Stimulated activated CD8-positive, alpha-beta memory T cell treated with anti-CD3 and anti-CD28 coated beads, Interleukin-15, amount 100 ng/mL, for 1 hour (primary cell): ENCODE measurements around the gene STARD10.

Experiments used
- DNase-seq: peaks from one replicate; pipeline ENCODE4 v3.0.0-alpha.2; 2020; ENCODE audit warnings: low read depth

STARD10 gene

DNA sequence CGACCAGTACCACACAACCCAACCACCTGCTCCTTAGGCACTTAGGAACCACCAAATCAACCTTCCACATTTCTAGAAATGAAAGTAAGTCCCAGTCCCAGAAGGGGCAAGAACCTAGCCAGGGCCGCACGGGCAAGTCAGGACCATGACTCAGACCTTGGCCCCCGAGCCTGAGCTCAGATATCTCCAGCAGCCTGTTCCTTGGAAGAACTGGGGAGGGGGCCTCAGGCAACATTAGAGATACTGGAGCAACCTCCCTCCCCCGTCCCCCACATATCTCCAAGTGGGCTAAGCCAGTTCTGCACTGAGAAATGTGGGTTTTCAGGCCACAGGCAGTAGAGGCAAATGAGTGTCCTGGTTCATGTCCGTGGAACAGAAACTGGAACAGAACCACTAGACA is 49.4 kb downstream of the STARD10 start:
- no peak for DNase-seq

DNA sequence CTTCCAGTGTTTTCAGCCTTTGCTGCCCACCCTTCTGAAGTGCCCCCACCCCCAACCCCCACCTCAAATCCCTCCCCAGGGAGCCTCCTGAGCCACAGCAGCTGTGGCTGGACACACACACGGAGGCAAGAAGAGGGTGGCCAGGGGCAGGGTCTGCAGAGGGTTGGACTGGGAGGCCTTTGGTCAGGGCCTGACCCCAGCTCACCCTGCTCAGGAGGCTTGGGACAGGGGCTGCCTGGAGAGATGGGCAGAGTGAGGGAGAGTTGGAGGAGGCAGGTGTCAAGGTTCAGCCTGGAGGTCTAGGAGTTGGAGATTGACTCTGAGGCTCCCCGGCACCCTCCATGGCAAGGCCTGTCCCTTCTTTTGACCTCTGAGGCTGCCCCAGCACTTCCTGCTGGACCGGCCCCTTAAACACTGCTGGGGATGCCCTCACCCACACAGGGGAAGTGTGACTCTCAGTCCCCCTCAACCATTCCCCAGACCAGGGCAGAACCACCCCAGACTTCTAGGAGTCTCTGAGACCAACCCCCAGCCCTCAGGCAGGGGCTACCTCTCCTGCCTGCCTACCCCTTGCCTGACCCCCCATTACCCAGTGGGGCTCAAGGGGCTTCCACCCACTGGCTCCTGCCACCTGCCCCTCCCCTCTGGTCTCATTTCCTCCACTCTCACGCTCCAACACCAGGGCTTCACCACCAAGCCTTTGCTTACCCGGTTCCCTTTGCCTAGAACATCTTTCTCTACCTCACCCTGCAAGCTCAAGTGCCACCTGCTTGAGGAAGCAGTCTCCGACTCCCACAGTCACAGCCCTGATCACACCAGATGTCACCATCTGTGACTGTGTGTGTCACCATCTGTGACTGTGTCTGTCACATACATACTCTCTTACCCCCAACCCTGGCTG is 50.3 kb downstream of the STARD10 start:
- DNase-seq = no peak

DNA sequence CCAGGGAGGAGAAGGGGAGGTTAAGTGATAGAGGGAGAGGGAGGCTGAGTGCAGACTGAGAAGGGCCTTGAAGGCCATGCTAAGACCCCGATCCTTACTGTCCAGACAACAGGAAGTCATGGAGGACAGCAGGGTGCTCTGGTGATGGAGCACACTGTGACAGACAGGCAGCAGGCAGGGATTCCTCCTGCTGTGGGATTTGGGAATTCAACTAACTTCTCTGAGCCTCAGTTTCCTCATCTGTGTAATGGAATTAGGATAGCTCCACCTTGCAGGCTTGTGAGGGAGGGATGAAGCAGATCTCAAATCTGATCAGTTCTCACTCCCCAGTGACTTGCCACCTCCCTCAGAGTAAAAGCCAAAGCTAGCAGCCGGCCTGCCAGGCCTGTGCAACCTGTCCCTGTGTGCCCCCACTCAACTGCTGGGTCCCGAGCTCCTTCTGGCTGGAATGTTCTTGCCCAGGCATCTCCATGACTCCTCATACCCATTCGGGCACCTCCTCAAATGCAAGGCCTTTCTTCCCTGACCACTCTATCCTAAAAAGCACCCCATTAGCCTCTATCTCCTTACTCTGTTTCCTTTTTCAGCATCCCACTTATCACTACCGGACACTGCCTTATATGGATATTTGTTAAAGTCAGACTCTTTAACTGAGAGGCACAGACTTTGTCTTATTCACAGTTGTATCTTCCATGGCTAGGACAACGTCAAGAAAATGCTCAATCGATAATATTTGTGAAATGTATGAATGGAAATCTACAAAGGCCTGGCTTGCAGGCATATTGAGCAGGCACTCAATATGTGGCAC is 51.1 kb downstream of the STARD10 start:
- DNase-seq = no peak

DNA sequence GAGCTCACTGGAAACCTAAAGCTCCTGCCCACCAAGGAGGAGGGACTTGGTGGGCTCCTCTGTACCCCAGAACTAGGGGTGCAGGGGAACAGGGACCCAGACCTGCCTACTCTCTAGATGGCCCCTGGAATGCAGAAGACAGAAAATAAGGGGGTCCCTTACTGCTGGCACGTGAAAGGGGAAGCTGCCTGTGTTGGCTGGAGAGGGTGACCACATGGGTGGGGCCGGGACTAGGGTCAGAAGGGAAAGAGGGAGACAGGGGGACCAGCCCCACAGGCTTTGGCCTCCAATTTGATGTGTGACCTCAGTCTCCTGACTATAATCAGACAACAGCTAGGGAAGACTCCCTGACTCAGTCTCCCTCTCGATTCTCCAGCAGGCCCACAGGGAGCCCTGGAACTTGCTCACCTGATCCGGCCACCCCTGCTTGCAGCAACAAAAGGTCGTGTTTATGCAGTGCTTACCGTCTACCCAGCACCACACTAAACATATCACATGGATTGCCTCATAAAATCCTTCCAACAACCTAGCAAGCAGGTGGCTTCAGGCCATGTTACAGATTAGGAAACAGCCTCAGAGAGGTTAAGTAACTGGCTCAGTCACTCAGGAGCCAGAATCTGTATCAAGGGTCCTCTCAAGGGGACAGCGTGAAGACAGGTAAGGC is 51.9 kb downstream of the STARD10 start:
- no peak for DNase-seq

DNA sequence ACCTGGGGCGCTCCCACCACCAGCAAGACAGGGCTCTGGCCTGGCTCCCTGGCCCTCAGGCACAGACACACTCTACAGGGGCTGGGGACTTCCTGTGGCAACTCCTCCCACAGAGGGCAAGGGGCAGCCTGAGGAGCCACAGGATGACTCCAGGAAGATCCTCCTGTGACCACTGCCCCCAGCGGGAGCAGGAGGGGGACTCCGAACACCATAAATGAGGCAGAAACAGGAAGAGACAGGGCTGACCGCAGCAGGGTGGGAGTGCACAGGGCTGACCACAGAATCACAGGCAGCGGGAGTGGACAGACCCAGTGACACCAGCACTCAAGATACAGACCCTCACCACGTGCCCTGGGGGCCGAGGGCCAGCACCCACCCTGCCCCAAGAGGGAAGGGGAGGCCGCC is 52.4 kb downstream of the STARD10 start:
- DNase-seq = no peak

DNA sequence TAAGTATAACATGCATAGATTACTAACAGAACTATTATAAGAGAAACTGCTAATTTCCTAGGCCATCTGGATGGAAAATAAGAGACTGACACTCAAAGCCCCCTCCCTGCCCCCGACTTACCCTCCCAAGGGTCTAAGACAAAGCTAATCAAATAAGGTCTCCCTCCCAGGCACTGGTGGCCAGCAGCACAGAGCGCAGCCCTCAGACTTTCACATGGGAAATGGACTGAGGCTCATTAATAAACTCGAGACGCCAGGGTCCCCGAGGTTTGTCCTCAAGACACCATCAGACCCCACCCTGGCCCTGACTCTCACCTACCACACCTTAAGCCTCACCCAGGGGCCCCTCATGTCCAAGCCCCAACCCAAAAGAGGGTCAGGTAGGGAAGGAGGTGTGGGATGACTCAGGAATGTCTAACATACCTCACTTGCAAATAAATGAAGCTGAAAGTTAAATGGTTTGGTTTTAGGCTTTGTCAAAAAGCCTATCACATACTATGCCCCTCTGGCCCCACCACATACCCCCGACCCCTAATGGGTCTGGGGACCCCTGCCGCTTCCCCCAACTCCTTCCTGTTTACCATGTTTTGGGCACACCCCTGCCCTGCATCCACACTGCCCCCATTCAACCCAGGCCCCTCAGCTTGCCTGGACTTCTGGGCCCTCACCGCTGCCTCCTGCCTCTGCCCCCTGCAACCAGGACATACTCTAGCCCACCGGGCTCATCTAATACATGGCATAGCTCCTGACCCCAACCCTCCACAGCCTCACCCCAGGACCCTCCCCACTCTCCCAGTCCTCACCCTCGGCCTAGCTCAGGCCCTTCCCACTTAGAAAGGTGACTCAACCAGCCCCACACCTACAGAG is 53.1 kb downstream of the STARD10 start:
- DNase-seq = no peak

DNA sequence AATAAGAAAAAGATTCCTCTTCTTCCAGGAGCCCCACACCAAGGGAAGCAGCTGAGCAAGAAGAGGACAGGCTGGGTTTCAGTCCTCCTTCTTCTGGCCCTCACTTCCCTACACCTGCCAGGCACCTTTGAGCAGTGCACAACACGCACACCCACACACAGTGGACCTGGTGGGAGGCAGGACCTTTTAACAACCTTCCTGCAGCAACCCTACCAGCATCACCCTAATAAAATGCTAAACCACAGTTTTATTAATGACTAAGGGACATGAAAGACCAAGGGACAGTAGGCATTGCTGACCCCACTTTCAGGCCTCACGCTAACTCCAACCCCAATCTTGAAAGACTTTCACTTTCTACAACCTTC is 53.8 kb downstream of the STARD10 start:
- DNase-seq = no peak

DNA sequence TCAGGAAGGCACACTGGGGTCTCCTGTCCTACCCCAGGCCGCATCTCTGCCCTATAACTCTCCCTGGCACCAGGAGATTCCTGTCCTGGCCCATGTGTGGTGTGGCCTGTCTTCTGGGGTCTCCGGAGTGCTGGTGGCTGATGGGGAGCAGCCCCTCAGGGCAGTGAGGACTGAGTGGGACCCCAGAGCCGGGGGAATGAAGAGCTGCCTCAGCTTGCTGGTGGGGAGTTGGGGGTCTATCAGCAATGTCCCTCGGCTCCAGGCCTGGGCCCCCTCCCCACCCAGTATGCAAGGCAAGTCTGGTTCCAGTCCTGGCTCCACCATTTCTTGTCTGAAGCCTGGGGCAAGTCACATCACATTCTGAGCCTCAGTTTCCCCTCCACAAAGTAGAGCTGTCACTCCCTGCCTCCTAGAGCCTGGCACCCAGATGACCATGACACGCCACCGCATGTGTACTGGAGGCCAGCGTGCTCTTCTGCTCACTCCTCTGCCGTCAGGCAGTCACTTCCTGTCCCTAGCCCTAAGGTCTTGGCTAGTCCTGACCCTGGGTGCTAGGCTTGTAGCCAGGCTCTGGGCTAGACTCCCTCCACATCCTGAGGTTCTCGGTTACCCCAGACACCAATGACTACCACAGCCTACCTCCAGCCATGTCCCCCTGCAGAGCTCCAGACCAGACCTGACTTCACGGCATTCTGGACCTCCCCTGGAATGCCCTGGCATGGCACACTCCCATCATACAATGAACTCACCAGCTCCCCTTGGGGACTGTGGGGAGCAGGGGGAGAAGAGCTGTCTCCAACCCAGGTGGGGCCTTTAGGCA is 54.4 kb downstream of the STARD10 start:
- no peak for DNase-seq

DNA sequence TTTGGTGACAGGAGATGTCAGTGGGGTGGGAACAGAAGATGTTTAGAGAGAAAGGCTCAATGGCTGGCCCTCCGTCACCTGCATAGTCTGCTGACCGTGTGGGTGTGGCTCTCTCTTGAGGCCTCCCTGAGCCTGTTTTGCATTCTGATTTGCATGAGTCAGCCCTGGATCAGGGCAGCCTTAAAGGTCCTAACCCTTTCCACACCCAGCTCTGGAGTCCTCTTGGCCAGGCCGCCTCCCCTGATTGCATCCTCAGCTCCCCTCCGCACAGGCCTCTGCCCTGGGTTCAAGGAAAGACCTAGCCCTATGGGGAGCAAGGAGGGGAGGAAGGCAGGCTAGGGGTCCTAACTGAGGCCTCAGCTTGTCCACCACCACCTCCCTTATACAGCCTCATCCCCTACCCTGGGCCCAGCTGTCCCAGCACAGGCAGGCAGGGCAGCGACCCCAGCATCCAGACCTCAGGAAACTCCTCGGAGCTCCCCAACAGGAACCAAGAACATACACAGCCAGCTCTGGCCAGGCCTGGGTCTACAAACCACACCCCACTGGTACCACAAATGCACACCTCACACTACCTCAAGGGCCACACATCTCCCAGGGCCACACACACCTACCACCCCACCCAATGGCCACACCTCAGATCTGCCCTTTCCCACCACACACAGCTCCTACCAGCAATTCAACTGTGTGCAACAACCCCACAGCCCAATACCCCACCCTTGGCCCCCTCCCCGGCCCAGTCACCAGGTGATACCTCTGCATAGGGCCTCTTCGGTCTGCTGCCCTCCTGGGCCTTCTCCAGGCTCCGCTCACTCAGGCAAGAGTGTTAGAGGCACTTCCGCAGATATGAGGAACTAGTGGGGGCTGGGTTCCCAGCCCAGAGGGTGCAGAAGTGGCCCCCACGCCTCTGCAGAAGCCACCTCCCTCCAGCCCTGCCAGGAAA is 55.4 kb downstream of the STARD10 start:
- no peak for DNase-seq

DNA sequence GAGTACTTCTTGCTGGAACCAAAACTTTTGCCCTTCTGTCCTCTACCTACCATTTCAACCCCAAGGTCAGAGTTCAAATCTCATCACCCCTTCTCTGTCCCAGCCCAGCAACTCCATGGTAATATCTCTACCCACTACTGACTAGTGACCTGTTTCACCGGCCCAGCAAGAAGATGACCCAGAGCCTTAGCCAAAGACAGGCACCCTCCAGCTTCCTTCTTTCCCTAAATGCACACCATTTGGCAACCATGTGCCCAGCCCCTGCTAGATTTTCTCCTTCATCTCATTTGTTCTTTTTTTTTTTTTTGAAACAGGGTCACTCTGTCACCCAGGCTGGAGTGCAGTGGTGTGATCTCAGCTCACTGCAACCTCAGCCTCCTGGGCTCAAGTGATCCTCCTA is 56.5 kb downstream of the STARD10 start:
- DNase-seq = no peak

DNA sequence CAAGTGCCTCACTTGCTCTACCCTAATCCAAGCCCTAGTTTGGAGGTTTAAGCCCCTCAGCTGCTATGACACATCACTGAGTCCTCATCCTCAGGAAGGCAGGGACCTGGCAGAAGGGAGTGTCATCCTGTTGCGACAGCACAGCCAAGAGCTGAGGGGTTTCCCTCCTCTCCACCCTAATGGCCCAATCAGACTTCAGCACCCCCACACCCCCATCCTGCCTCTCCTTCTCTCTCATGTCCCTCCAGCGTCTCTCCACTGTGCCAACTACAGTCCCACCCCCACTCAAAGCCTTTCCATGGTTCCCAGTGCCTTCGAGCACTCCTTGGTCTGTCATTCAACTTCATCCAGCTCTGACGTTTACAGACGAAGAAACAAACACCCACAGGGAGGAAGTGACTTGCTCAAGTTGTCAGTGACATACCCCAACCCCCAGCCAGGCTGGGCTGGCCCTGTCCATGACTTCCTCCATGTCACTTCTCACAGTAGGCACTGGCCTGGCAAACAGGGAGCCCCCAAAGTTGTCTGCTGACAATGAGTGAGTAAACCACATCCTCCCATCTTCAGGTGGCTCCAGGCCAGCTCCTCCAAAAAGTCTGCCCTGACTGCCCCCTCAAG is 57.3 kb downstream of the STARD10 start:
- peak; percentile 24 for DNase-seq

DNA sequence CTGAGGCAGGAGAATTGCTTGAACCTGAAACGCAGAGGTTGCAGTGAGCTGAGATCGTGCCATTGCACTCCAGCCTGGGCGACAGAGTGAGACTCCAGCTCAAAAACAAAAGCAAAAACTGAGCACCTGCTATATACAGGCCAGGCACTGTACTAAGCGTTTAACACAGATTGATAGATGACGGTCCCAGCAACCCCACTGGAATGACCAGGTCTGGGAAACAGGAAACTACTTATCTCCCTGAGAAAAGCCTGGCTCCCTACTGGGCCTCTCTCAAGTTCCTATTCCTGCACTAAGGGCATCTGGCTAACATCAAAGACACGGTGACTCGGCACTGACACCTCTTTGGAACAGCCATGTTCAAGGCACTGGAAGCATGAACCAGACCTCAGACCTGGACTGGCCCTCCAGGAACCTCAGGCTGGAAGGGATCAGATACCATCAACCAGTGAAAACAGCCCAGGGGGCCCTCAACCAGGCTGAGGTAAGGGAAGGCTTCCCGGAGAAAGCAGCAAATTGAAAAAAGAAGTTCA is 58.3 kb downstream of the STARD10 start:
- no peak for DNase-seq

DNA sequence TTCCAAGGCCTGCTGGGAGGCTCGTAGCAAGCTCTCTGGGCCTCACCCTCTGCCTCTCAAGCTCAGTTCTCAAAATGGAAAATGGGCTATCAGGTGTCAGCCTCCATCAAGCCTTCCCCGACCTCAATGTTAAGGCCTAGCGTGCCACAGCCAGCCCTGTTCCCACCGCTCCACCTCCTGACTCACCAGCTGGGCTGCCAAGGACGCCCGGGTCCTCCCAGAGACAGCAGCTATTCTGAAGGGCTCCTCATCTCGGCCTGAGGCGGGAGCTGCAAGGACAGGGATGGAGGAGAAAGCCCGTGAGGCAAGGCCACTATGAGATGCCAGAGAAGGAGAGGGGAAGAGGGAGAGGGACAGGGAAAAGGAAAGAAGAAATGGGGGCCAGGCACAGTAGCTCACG is 61.5 kb downstream of the STARD10 start:
- no peak for DNase-seq

DNA sequence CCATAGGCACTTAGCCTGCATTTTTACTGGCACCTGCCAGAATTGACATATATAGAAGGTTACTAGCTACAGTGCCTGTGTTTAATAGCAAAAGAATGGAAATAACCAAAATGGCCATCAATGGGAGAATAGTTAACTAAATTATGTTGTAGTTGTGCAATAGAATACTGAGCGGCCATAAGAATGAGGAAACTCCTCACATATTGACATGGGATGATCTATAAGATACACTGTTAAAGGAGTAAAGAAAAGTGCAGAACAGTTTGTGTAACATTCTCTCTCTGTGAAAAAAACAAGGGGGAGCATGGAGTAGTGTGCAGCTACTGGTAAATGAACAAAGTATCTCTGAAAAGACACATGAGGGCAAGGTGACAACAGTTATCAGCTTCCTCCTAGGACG is 63.1 kb downstream of the STARD10 start:
- DNase-seq = no peak

DNA sequence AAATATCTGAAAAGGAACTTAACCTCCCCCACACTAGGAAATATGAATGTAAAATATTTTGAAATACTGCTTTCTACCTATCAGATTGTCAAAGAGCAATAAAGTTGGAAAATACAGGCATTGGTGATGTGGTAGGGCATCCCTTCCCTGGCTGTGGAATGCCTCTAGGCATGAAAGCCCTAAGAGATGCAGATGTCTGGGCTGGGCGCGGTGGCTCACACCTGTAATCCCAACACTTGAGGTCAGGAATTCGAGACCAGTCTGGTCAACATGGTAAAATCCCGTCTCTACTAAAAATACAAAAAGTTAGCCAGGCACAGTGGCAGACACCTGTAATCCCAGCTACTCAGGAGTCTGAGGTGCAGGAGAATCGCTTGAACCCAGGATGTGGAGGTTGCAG is 63.6 kb downstream of the STARD10 start:
- DNase-seq = no peak

DNA sequence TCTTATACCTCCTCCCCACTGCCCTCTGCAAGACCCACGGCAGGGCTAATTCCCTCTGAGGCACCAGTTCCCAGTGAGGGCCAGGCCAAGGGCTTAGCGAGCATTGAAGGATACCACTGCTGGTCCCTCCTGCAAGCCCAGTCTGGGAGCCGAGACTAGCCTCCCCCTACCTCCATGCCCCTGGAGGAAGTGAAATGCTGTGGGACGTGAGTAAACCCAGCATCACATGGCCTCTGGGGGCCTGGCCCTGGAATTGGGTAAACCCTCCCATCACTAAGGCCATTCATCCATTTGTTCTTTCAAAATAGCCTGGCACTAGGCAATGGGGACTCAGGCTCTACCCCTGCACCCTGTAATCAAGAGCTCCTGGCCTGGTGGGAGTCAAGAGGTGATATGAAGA is 66.3 kb downstream of the STARD10 start:
- DNase-seq = no peak

DNA sequence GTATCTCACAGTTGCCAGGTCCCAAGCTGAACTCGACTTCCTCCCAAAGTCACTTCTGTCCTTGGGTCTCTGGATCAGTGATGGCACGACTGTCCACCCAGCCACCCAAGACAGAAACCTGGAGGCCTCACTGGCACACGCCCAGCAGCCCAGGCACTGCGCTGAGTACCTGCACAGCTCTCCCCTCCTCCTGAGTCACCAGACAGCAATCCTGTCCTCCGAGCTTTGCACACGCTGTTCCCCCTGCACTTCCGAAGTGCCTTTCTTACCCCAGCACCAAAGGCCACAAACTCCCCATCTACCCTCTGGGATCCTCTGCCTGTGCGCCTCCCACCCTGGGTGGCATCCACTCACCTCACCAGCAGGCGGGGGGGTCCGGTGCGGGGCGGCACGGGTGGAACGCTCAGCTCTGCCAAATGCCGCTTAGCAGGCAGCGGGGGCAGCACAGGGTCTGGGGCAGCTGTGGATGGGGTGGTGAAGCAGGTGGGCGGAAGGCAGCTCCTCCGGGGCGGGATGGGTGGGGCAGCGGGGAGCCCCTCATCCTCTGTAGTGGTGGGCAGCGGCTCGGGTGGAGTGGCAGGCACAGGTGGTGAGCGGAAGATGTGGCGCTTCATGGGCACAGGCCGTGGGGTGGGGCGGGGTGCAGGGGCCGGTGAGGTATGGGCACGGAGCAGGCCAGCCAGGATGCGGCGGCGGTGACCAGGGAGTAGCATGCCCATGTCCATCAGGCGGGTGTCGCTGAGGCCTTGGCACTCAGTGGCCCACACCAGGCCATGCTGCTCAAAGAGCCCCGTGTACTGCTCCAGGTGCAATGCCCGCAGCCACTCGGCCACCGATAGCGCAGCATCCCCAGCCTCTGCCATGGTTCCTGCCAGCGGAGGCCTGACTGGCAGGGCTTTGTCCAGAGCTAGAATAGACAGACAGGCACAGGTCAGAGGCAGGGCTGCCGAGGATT is 67.3 kb downstream of the STARD10 start:
- no peak for DNase-seq

DNA sequence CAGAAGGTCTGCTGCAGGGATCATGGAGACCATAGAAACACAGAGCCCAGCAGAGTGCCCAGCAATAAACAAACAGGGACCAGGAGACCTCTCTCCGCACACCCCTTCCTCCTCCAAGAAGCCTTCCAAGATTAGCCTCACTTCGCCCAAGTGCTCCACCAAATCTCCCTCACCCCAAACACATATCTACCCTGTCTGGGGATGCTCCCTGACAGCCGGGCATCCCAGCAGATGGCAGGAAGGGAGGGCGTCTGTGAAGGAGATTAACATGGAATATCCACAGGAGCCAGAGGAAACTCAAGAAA is 68.2 kb downstream of the STARD10 start:
- no peak for DNase-seq
